ENCODE results near the gene LIM2.

Gene LIM2

DNA sequence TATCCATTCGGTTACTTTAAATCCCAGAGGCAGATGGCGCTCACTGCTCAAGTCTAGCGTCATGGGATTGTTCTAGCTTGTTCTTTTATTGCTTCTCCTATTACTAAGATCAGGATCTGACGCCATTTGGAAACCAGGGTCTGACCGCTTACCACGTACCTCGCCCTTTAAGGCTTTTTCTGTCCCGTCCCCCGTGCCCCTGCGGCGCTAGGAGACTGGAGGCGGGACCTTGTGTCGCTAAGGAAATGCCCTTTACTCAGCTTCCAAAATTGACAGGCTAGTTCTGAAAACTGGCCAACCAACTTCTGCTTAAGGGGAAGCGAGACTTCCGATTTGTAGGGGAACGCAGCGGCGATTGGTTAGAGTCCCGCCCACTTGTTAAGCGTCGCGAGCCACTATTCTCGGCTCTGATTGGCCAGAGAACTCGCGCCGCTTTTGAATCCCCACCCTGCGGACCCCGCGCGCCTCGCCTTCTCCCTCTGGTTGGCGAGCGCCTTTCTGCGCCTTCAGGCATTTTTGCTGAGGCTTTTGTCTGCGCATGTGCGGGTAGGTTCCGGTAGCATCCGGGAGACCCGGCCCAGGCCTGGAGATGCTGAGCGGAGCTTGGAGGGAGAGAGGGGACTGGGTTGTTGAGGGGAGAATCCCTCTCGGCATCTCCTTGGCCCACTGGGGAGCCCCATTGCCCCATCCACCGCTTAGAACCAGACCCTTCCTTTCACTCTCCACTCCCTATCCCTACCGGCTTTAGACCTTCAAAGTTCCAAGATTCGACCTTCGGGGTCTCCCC lies 6.5 kb upstream of the LIM2 start:
- DNase-seq = peak; percentile 78

DNA sequence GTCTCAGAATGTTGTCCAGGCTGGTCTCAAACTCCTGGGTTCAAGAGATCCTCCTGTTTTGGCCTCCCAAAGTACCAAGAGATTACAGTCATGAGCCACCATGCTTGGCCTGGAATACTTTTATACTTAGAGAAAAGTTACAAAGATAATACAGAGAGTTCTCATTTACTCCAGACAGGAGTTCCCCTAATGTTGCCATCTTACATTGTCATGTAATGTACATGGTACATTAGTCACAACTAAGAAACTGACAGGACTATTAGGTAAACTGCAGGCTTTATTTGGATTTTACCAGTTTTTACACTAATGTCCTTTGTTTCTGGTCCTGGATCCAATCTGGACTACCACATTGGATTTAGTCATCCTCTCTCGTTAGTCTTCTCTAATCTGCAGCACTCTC lies 4.9 kb upstream of the LIM2 start:
- no peak for DNase-seq

DNA sequence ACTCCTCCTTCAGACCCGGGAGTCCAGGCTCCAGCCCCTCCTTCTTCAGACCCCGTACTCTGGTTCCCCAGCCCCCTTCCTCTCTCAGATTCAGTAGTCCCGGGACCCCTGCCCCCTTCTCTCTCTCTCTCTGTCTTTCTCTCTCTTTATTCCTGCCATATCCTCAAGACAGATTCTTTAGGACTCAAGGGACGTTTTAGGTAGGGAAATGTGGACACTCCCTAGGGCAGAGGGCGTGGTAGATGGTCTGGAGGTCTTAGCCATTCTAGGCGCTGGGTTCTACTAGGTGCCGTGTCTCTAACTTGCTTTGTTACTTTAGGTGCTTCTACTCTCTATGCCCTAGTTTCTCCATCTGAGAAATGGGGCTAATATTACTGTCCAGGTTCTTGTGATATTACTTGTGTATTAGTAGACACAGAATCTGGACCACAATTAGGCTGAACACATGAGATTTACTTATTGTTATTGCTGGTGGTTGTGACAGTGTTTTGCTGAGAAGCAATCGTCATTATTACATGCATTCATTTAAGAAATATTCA lies 3.4 kb upstream of the LIM2 start:
- no peak for DNase-seq

DNA sequence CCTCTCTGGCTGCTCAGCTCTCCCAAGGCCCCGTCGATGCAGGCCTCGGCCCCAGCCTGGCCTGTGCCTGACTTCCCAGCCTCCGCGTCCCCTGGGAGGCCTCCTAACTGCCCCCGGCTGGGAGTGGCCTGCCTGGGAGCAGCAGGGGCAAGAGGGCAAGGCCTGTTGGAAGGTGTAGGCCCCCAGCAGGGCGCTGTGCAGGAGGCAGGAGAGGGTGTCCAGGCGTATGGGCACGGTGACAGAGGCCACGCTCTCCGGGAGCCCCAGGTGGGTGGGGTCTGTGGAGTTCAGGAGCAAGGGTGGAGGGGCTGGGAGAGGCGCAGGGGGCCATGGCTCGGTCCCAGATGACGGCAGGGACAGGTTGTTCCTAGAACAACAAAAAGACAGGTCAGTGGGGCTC lies 1.4 kb upstream of the LIM2 start:
- no peak for DNase-seq

DNA sequence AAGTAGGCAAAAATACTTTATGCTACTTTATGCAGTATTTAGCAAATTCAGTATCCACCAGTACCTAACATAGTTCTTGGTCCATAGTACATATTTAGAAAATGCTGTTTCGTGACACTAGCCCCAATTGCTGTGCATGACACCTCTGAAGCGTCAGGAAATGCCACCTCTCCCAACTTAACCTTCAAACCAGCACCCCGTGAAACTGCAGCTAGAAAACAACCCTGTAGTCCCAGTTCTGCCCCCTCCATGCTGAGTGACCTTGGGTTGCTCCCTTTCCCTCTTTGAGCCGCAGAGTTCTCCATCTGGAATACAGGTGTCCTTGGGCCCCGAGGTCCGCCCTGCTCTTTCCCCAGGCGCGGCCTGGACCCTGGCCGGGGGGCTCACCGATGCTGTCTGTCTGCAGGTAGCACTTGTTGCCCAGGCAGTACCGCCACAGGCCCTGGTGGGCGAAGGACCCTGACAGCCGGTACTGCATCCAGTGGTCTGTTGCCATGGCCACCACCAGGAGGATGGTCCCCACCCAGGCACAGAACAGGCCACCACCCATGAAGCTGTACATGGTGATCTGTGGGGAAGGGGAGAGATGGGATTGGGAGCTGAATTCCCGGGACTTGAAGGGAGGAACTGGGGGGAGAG lies 773 bp downstream of the LIM2 start:
- DNase-seq = no peak

DNA sequence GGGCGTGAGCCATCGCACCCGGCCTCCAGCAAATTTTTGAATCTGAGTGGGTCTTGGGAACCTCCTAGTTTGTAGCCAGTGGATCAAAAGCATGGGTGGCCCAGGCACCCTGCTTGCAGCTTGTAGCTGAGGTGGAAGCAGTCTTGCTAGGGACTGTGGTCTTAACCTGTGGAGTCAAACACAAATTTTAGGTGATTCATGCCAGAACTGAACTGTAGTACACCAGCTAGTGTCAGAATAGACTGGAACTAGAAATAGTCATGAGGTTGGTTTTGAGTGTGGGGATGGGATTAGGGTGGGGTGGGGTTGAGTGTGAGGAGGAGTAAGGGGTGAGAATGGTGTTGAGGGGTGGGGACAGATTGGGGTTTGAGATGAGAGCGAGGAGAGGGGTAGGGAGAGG lies 5.8 kb downstream of the LIM2 start:
- no peak for DNase-seq

DNA sequence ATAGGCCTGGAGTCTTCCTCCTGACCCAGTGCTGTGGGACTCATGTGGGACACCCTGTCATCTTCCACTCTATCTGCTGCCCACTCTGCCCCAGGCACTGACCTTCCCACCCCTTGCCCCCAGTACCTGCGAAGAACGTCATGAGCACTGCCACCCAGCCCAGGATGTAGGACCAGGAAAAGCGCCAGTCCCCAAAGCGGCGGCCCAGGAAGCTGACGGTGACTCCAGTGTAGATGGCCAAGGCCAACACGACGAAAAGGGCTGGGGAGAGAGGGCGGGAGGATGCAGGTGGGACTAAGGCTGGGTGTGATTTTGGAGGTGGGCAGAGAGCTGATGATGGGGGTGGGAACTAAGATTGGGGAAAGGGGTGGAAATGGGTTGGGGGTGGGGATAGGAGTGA lies 7.4 kb downstream of the LIM2 start:
- no peak for DNase-seq

DNA sequence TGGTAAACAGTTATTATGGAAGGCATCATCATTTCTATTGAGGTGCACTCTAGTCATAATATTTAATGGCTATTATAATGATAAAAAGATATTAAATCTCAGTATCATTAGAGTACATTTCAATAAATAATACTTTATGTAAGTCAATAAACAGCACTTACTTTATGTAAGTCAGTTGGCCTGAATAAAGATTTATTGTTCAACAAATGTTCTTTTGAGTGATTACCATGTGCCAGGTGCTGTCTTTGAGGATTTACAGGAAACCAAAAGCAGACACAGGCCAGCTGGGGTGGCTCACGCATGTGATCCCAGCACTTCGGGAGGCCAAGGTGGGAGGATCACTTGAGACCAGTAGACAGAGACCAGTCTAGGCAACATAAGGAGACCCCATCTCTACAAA lies 10.4 kb downstream of the LIM2 start:
- no peak for DNase-seq

DNA sequence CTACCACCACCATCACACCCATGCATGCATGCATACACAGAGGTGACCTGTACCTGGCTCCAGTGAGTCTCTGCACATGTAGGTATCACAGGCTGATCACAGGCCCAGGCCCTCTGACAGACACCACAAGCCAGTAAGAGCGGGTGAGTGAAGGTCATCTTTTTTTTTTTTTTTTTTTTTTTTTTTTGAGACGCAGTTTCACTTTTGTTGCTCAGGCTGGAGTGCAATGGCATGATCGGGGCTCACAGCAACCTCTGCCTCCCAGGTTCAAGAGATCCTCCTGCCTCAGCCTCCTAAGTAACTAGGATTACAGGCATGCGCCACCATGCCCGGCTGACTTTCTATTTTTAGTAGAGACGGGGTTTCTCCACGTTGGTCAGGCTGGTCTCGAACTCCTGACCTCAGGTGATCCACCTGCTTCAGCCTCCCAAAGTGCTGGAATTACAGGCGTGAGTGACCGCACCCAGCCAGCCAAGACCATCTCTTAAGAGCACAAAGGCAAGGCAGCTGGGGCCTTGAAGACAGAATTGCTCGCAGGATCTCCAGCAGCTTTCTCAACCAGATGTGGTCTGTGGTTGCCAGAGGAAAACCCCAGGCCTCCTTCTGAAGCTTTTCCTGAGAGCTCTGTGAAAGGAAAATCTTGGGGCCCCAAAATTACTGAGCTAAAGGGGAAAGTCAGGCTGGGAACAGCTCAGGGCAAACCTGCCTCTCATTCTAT lies 12.1 kb downstream of the LIM2 start:
- DNase-seq = no peak

DNA sequence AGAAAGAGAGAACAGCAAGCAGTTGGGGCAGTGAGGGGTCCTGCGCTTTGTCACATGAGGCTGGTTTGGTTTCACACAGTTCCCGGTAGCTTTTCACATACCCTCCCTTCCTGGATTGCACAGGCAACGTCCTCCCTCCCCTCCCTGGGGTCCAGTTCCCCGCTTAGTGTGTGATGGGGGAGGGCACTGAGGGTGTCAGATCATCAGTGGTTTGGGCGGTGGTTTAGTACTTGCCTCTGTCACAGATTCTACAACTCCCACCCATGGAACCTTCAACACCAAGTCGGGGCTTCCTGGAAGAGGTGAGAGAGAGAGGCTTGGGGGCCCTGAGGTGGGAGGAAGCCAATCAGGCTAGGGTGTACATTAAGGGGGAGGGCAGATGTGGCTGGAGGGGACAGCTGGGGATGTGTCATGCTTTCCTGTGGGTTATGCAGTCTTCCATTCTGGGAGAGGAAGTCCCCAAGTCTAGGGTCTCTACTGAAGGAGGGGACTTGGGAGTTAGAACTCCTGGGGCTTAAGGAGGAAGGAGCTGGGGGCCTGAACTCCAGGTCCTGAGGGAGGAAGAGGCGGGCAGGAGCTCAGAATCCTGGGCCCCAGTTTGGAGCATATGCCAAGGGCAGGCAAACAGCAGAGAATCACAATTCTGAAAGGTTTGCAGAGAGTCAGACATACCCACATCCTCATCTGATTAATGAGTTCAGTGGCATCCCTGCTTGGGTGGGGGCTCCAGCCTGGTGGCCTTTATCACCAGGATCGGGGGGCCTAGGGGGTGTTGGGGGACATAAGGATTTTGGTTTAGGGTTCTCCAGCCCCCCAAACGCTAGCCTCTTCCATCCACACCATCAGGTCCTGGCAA lies 14.9 kb downstream of the LIM2 start, which contains the start of gene NKG7:
TSS of gene NKG7 (minus strand) at position 6 of the 856 bp plus-strand sequence. CDS start 119 bp downstream, outside the sequence.
- DNase-seq = peak; percentile 25

DNA sequence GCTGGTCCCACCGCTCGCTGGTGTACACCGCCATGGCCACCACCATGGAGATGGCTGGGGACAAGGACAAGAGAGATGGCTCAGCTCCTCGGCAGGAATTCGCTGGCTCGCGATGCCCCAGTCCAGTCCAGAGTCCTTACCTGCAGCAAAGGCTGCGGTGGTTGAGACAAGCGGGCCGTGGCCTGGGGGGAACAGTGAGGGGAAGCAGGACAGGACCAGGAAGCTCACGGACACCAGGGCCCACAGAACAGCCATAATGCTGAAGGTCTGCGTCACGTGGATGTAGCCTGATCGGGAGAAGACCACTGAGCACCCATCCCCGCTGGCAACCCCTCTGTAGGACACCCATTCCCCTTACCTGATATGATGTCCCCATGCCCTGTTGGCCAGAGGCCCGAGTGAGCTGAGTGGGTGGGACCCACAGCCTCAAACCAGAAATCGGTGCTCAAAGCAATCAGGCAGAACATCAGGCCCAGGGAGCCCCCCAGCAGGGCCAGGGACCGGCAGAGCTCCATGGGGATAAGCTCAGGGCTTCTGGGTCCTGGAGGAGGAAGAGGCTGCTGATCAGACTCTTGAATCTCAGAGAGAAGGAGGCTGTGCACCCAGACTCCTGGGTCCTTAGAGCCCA lies 15.6 kb downstream of the LIM2 start:
- DNase-seq = no peak

DNA sequence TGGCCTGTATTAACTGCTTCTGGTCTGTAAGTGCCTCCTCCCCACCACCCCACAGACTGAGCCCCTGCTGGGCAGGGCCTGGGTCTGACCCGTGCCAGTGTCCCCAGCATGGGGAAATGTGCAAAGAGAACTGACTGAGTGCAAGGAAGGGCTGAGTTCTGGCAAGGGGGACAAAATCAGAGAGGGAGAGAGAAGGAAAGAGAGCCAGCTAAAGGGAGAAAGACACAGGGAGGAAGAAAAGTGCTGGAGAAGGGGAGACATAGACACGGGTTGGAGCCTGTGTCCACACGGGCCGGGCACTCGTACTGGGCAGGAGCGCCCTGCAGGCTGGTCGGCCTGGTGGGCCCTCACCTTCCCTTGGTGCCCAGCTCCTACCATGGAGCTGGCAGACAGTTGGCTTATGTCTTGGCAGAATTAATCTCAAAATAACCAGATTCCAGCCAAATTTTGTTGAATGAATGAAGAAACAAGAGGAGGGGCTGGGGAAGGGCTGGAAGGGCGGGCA lies 16.5 kb downstream of the LIM2 start:
- DNase-seq = no peak

DNA sequence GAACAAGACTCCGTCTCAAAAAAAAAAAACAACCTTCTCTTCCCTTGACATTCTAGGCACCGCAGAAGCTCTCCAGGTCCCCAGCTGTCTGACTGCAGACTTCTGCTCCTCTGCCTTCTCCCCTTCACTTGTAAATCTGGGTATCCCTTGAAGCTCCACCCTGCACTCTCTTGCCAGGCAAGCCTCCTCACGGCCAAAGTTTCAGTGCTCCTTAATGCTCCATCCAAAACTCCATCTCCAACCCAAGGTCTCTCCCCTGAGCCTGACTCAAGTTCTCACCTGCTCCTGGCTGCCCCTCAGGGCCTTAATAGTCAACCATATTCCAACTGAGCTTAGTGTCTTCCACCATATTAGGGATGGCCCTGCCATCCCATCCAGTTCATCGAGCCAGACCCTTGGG lies 17.5 kb downstream of the LIM2 start:
- no peak for DNase-seq

DNA sequence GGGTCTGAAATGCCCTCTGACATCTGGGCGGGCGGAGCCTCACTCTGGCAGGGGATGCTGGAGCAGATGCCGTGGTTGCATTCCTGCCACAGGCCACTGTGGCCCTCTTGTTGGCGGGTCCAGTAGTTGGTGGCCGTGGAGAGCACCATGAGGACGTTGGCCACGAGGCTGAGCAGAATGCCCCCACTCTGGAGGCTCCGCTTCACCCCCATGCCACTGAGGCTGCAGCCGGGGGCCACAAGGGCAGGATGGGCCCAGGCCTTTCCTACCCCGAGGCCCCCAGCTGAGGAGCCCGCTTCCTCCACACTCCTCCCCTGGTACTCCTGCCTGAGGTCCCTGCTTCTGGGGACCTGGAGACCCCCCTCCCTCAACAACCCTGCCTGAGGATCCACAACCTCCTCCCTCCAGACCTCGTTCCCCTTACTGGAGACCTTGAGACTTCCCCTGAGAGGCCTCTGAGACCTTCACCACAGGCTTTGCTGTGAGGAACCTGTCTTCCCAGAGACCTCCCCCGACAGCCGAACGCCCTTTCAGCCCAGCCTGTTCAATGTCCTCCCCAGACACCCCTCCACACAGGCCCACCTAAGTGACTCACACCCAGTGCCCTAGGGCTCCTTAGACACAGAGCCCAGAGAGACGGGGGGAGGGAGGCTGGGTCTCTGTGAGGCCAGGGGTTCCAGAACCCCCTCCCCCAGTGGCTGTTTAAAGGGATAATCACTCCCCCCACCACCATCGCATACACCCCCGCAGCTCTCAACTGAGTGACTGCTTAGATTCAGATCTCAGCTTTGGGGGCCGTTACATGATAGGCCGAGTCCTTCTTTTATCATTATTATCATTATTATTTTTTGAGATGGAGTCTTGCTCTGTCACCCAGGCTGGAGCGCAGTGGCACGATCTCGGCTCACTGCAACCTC lies 19.1 kb downstream of the LIM2 start, which contains the start of gene CLDND2:
TSS of gene CLDND2 (minus strand) at position 638 of the 917 bp plus-strand sequence. CDS start at position 212, 426 bp downstream.
- DNase-seq = no peak

DNA sequence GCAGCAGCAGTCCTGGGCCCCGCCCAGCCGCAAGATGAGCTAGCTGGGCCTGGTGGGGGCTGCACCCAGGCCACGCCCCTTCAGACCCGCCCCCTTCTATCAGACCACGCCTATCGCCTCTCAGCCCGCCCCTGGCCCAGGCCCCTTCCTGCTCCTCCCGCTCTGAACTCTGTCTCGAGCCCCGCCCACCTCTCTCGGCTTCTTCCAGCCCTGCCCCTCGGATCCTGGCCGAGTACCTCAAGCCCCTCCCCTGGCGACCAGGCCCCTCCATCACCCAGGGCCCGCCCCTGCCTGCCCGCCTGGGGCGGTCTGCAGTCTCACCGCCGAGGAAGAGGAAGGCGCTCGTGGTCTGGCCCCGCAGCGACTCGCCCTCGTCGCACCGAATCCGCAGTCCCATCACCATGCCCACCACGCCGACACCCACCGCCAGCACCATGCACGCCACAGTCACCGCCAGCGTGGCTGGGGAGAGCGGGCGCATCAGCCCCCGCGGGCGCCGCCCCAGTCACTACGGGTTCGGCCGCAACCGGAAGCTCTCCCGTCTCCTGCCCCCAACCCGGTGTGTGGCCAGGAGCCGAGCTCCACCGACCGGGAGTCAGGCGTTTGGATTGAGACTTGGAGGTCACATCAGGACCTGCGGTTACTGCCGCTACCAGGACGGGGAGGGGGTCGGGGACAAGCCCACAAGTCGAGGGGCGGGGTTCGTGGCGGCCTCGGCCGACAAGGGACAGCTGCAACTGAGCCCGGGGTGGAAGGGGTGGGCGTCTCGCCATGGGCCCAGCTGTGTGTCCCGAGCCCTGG lies 20.0 kb downstream of the LIM2 start:
- DNase-seq = peak; percentile 91

DNA sequence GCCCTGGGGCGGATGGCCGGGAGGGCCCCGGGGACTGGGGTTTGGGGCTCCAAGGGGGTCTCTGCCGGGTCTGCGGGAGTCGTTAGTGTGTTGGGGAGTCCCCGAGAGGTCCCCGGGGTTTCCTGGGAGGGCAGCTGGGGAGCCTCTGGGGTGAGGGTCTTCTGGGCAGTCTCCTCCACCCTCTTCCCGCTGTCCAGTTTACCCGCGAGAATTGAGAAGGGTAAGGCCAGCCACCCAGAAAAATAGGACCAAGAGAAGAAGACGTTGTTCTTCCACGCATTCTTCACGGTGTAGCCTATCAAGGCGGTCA lies 20.6 kb downstream of the LIM2 start:
- no peak for DNase-seq

DNA sequence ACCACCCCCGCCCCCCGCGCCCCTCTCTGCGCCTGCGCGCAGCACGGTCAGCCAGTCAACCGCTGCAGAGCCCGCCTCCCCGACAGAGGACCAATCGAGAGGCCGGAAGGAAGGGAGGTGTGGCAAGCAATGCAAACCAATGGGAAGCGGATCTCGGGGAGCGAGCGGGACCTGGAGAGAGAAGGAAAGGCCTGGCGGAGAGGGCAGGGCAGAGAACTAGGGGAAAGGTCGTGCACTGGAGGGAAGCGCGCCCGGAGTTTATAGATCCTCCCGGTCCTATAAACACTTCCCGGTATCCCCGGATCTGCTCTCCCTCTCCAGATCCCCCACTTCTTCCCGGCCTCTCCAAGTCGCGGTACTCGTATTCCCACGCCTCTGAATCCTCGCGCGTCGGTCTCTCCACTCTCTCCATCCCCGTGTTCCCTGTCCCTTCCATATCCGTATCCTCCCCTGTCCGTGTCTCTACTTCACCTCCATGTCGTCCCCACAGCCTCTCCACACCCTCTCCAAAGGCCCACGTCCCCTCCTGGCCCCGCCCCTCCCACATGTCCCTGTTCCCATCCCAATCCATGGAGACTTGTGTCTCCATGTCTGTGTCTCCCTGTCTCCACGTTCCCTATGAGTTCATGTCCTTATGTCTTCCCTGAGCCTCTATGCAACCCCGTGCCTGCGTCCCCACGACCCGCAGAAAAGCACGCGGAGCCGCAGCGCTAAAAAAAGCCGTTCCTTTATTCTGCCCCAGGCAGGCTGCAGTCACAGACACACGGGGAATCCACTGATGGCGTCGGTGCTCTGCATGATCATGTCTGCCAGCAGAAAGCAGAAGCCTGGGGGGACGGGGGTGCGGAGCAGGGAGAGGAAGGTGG lies 21.2 kb downstream of the LIM2 start:
- peak; percentile 89 for DNase-seq

DNA sequence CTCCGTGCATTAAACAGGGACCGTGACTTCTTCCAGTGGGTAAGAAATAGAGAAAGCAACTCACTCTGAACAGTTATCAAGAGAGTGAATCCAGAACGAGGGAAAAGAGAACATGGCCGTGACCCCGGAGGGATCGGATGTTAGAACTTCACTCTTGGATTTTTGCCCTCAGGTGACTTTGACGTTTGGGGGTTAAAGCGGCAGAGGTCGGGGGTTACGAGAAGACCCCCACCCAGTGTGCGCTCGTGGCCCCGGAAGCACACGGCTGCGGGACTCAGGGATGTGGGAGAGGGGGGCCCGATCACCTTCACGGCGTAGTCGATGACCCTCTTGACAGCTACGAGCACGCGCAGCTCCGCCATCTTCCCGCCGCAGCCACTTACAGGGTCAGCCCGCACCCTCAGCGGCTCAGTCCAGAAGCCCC lies 21.8 kb downstream of the LIM2 start, which contains the start of gene ETFB:
TSS of gene ETFB (minus strand) at position 424 of the 424 bp plus-strand sequence. CDS start at position 362, 62 bp downstream.
- no peak for DNase-seq
